Stimulated activated naive CD8-positive, alpha-beta T cell treated with anti-CD3 and anti-CD28 coated beads, Interleukin-15, Interleukin-2, amounts not matched to agents 100 ng/mL and 50 ng/mL, for 24 hours (primary cell): ENCODE data around the gene POLN.
A peak's percentile ranks its signal among the peaks of the same experiment; 100 is the strongest.

Experiments used
- H3K27ac Mint-ChIP-seq: one replicate; pipeline ENCODE4 v1.8.0; 2021; ENCODE audit warnings: mild to moderate bottlenecking, mixed read lengths
- H3K27me3 Mint-ChIP-seq: one replicate; pipeline ENCODE4 v1.8.0; 2021; ENCODE audit warnings: mixed read lengths
- H3K36me3 Mint-ChIP-seq: one replicate; pipeline ENCODE4 v1.8.0; 2021; ENCODE audit warnings: low read depth, mixed read lengths
- H3K4me1 Mint-ChIP-seq: one replicate; pipeline ENCODE4 v1.8.0; 2021; ENCODE audit warnings: low read depth, mixed read lengths
- H3K4me3 Mint-ChIP-seq: one replicate; pipeline ENCODE4 v1.8.0; 2021; ENCODE audit warnings: mild to moderate bottlenecking, mixed read lengths
- H3K9me3 Mint-ChIP-seq: one replicate; pipeline ENCODE4 v1.8.0; 2021; ENCODE audit warnings: mixed read lengths

The POLN gene

GRCh38 chr4:2241410-2242353 is at the start of gene POLN, which contains the start of gene HAUS3:
Gene POLN (minus strand): TSS chr4:2242121. CDS start chr4:2229231, 12,890 bp downstream.
Gene HAUS3 (minus strand): TSS chr4:2242121. CDS start chr4:2240946, 1,175 bp downstream.
- no peaks in the 10 kb centered on the region for H3K27me3 Mint-ChIP-seq
- H3K36me3 Mint-ChIP-seq, result peaks cover 27% of the 10 kb centered on the region
- peak within 1 kb of the TSS; percentile 80 for H3K27ac Mint-ChIP-seq
- no peaks in the 10 kb centered on the region for H3K9me3 Mint-ChIP-seq
- H3K4me1 Mint-ChIP-seq, result peaks cover 50% of the 10 kb centered on the region
- H3K4me3 Mint-ChIP-seq, result peak within 1 kb of the TSS; percentile 93

GRCh38 chr4:2290974-2291704 is 49.2 kb upstream of the POLN start:
- Mint-ChIP-seq H3K27me3 (no peaks in the 10 kb centered on the region), H3K36me3 (no peaks in the 10 kb centered on the region), H3K9me3 (no peaks in the 10 kb centered on the region), H3K4me3 (peak overlapping the region; percentile 53), H3K27ac (peak overlapping the region; percentile 61), H3K4me1 (peaks cover 35% of the 10 kb centered on the region)

GRCh38 chr4:2290488-2290887 is 48.6 kb upstream of the POLN start:
- H3K36me3 Mint-ChIP-seq, result no peaks in the 10 kb centered on the region
- H3K27me3 Mint-ChIP-seq, result no peaks in the 10 kb centered on the region
- peak overlapping the region; percentile 53 for H3K4me3 Mint-ChIP-seq
- no peaks in the 10 kb centered on the region for H3K9me3 Mint-ChIP-seq
- H3K4me1 Mint-ChIP-seq, result peaks cover 30% of the 10 kb centered on the region
- no peak overlapping the region for H3K27ac Mint-ChIP-seq

GRCh38 chr4:2289955-2290333 is 48.0 kb upstream of the POLN start:
- H3K27ac Mint-ChIP-seq, result no peak overlapping the region
- H3K36me3 Mint-ChIP-seq, result no peaks in the 10 kb centered on the region
- peaks cover 28% of the 10 kb centered on the region for H3K4me1 Mint-ChIP-seq
- H3K9me3 Mint-ChIP-seq, result no peaks in the 10 kb centered on the region
- H3K4me3 Mint-ChIP-seq, result no peak overlapping the region
- H3K27me3 Mint-ChIP-seq, result no peaks in the 10 kb centered on the region

GRCh38 chr4:2289311-2289954 is 47.5 kb upstream of the POLN start:
- Mint-ChIP-seq H3K9me3 (no peaks in the 10 kb centered on the region), H3K4me3 (no peak overlapping the region), H3K27ac (no peak overlapping the region), H3K4me1 (peaks cover 25% of the 10 kb centered on the region), H3K27me3 (no peaks in the 10 kb centered on the region), H3K36me3 (no peaks in the 10 kb centered on the region)

- Mint-ChIP-seq H3K27ac (no peak overlapping the region), H3K27me3 (no peaks in the 10 kb centered on the region), H3K9me3 (no peaks in the 10 kb centered on the region), H3K4me3 (no peak overlapping the region), H3K36me3 (no peaks in the 10 kb centered on the region), H3K4me1 (peaks cover 28% of the 10 kb centered on the region)
Observed at GRCh38 chr4:2288051-2288541, 46.2 kb upstream of the POLN start.

- Mint-ChIP-seq H3K4me3 (no peak overlapping the region), H3K36me3 (no peaks in the 10 kb centered on the region), H3K27ac (no peak overlapping the region), H3K27me3 (no peaks in the 10 kb centered on the region), H3K9me3 (no peaks in the 10 kb centered on the region), H3K4me1 (peaks cover 33% of the 10 kb centered on the region)
Observed at GRCh38 chr4:2287594-2287915, 45.6 kb upstream of the POLN start.

GRCh38 chr4:2286904-2287593 is 45.1 kb upstream of the POLN start:
- Mint-ChIP-seq H3K9me3 (no peaks in the 10 kb centered on the region), H3K36me3 (no peaks in the 10 kb centered on the region), H3K27ac (no peak overlapping the region), H3K4me1 (peaks cover 38% of the 10 kb centered on the region), H3K27me3 (no peaks in the 10 kb centered on the region), H3K4me3 (no peak overlapping the region)

GRCh38 chr4:2285613-2286381 is 43.9 kb upstream of the POLN start:
- no peak overlapping the region for H3K4me3 Mint-ChIP-seq
- H3K36me3 Mint-ChIP-seq, result no peaks in the 10 kb centered on the region
- no peaks in the 10 kb centered on the region for H3K27me3 Mint-ChIP-seq
- peaks cover 42% of the 10 kb centered on the region for H3K4me1 Mint-ChIP-seq
- H3K9me3 Mint-ChIP-seq, result no peaks in the 10 kb centered on the region
- no peak overlapping the region for H3K27ac Mint-ChIP-seq

GRCh38 chr4:2284934-2285612 is 43.2 kb upstream of the POLN start:
- peaks cover 38% of the 10 kb centered on the region for H3K4me1 Mint-ChIP-seq
- no peaks in the 10 kb centered on the region for H3K36me3 Mint-ChIP-seq
- H3K4me3 Mint-ChIP-seq, result no peak overlapping the region
- H3K27me3 Mint-ChIP-seq, result no peaks in the 10 kb centered on the region
- no peaks in the 10 kb centered on the region for H3K9me3 Mint-ChIP-seq
- no peak overlapping the region for H3K27ac Mint-ChIP-seq

GRCh38 chr4:2284161-2284933 is 42.4 kb upstream of the POLN start:
- no peak overlapping the region for H3K4me3 Mint-ChIP-seq
- H3K27ac Mint-ChIP-seq, result no peak overlapping the region
- H3K4me1 Mint-ChIP-seq, result peaks cover 33% of the 10 kb centered on the region
- no peaks in the 10 kb centered on the region for H3K9me3 Mint-ChIP-seq
- no peaks in the 10 kb centered on the region for H3K36me3 Mint-ChIP-seq
- no peaks in the 10 kb centered on the region for H3K27me3 Mint-ChIP-seq

- Mint-ChIP-seq H3K9me3 (no peaks in the 10 kb centered on the region), H3K27me3 (no peaks in the 10 kb centered on the region), H3K4me1 (peaks cover 33% of the 10 kb centered on the region), H3K36me3 (no peaks in the 10 kb centered on the region), H3K4me3 (no peak overlapping the region), H3K27ac (no peak overlapping the region)
Observed at GRCh38 chr4:2283199-2283711, 41.3 kb upstream of the POLN start.
